ENCODE data around the gene PUS7. TPM values are rescaled to one million over a fixed set of nuclear protein-coding genes. Genes with fewer than 3 reads are reported as not detected.
"Not testable (repeated sequence)": the region's sequence is repeated elsewhere in the genome, so short reads cannot be mapped to it uniquely, and the experiment has no call there.

Gene PUS7
- polyA plus RNA-seq, 1 donor (not counting 4 experiments of a cell fraction or from before 2014, with no cell fraction given): 25.2 TPM

GRCh38 chr7:105452085-105452484 lies 70.0 kb downstream of the PUS7 start:
- no peaks in the 10 kb centered on the region for H4K20me1 ChIP-seq (ENCODE audit: control insufficient read depth, extremely low read depth, insufficient read depth, low read length)
- no peak for FAIRE-seq
- no peak overlapping the region for H2AFZ ChIP-seq (ENCODE audit: control insufficient read depth, low read length)
- no peak overlapping the region for H3K27ac ChIP-seq (ENCODE audit: control insufficient read depth, insufficient read depth, low read length)
- H3K9me3 ChIP-seq (ENCODE audit: control insufficient read depth, low read depth, low read length): no peaks in the 10 kb centered on the region
- no peaks in the 10 kb centered on the region for H3K9me1 ChIP-seq (ENCODE audit: control insufficient read depth, extremely low read depth, insufficient read depth, low read length)
- no peak for DNase-seq (ENCODE audit: low read depth, low spot score)
- peaks cover 0 to 2% of the 10 kb centered on the region in 2 experiments for H3K36me3 ChIP-seq (ENCODE audit: control insufficient read depth in 2 of 2, extremely low read depth in 1 of 2, insufficient read depth in 2 of 2, low read length in 2 of 2)
- H3K4me1 ChIP-seq (ENCODE audit: control insufficient read depth, extremely low read depth, insufficient read depth, low read length): peaks cover 17% of the 10 kb centered on the region
- H3K4me3 ChIP-seq (ENCODE audit: control insufficient read depth in 2 of 3, extremely low read depth in 1 of 3, insufficient read depth in 2 of 3, low read depth in 1 of 3, low read length in 3 of 3): no peak overlapping the region
- dilution Hi-C loops (cut with MboI; ENCODE audit: extremely low pct_ligation_motif_present, low sequenced_read_pairs): no loop called here
- no peak overlapping the region for H3K4me2 ChIP-seq (ENCODE audit: control insufficient read depth, extremely low read depth, insufficient read depth, low read depth, low read length)
- TF ChIP-seq CTCF (optimal IDR thresholded peaks at IDR 0.05 in 1 of 3, IDR thresholded peaks at IDR 0.05 in 1 of 3, conservative IDR thresholded peaks at IDR 0.05 in 1 of 3; ENCODE audit: extremely low read depth in 1 of 3, insufficient read depth in 2 of 3, low read length in 3 of 3): no peak
- TF ChIP-seq EZH2 (IDR thresholded peaks at IDR 0.05; ENCODE audit: low read length): no peak
- no peak overlapping the region for H3K9ac ChIP-seq (ENCODE audit: control insufficient read depth, extremely low read depth, insufficient read depth, low read length)
- no peaks in the 10 kb centered on the region for H3K79me2 ChIP-seq (ENCODE audit: control insufficient read depth, insufficient read depth, low read length)
- no peaks in the 10 kb centered on the region for H3K27me3 ChIP-seq (ENCODE audit: control insufficient read depth, extremely low read depth, insufficient read depth, low read length)

- H3K9me1 ChIP-seq (ENCODE audit: control insufficient read depth, extremely low read depth, insufficient read depth, low read length); H3K4me3 ChIP-seq (ENCODE audit: control insufficient read depth in 2 of 3, extremely low read depth in 1 of 3, insufficient read depth in 2 of 3, low read depth in 1 of 3, low read length in 3 of 3); H3K9me3 ChIP-seq (ENCODE audit: control insufficient read depth, low read depth, low read length); FAIRE-seq; H4K20me1 ChIP-seq (ENCODE audit: control insufficient read depth, extremely low read depth, insufficient read depth, low read length); H3K79me2 ChIP-seq (ENCODE audit: control insufficient read depth, insufficient read depth, low read length); H2AFZ ChIP-seq (ENCODE audit: control insufficient read depth, low read length); H3K36me3 ChIP-seq (ENCODE audit: control insufficient read depth in 2 of 2, extremely low read depth in 1 of 2, insufficient read depth in 2 of 2, low read length in 2 of 2); H3K9ac ChIP-seq (ENCODE audit: control insufficient read depth, extremely low read depth, insufficient read depth, low read length); H3K4me2 ChIP-seq (ENCODE audit: control insufficient read depth, extremely low read depth, insufficient read depth, low read depth, low read length); H3K27me3 ChIP-seq (ENCODE audit: control insufficient read depth, extremely low read depth, insufficient read depth, low read length); dilution Hi-C loops (cut with MboI; ENCODE audit: extremely low pct_ligation_motif_present, low sequenced_read_pairs); H3K27ac ChIP-seq (ENCODE audit: control insufficient read depth, insufficient read depth, low read length); DNase-seq (ENCODE audit: low read depth, low spot score): not testable (repeated sequence)
- peaks cover 17% of the 10 kb centered on the region for H3K4me1 ChIP-seq (ENCODE audit: control insufficient read depth, extremely low read depth, insufficient read depth, low read length)
Measured at GRCh38 chr7:105450870-105451269, 71.2 kb downstream of the PUS7 start.

GRCh38 chr7:105450177-105450861 lies 71.8 kb downstream of the PUS7 start:
- Histone ChIP-seq H4K20me1 (ENCODE audit: control insufficient read depth, extremely low read depth, insufficient read depth, low read length) (no peaks in the 10 kb centered on the region), H3K4me3 (ENCODE audit: control insufficient read depth in 2 of 3, extremely low read depth in 1 of 3, insufficient read depth in 2 of 3, low read depth in 1 of 3, low read length in 3 of 3) (no peak overlapping the region), H3K4me1 (ENCODE audit: control insufficient read depth, extremely low read depth, insufficient read depth, low read length) (peaks cover 17% of the 10 kb centered on the region), H3K36me3 (ENCODE audit: control insufficient read depth in 2 of 2, extremely low read depth in 1 of 2, insufficient read depth in 2 of 2, low read length in 2 of 2) (peaks cover 0 to 2% of the 10 kb centered on the region in 2 experiments), H3K27ac (ENCODE audit: control insufficient read depth, insufficient read depth, low read length) (no peak overlapping the region), H3K4me2 (ENCODE audit: control insufficient read depth, extremely low read depth, insufficient read depth, low read depth, low read length) (no peak overlapping the region), H3K79me2 (ENCODE audit: control insufficient read depth, insufficient read depth, low read length) (no peaks in the 10 kb centered on the region), H3K9me3 (ENCODE audit: control insufficient read depth, low read depth, low read length) (no peaks in the 10 kb centered on the region), H3K27me3 (ENCODE audit: control insufficient read depth, extremely low read depth, insufficient read depth, low read length) (no peaks in the 10 kb centered on the region), H3K9ac (ENCODE audit: control insufficient read depth, extremely low read depth, insufficient read depth, low read length) (no peak overlapping the region), H2AFZ (ENCODE audit: control insufficient read depth, low read length) (no peak overlapping the region), H3K9me1 (ENCODE audit: control insufficient read depth, extremely low read depth, insufficient read depth, low read length) (no peaks in the 10 kb centered on the region)
- no peak for TF ChIP-seq CTCF (optimal IDR thresholded peaks at IDR 0.05 in 1 of 3, IDR thresholded peaks at IDR 0.05 in 1 of 3, conservative IDR thresholded peaks at IDR 0.05 in 1 of 3; ENCODE audit: extremely low read depth in 1 of 3, insufficient read depth in 2 of 3, low read length in 3 of 3)
- no peak for TF ChIP-seq EZH2 (IDR thresholded peaks at IDR 0.05; ENCODE audit: low read length)
- dilution Hi-C loops (cut with MboI; ENCODE audit: extremely low pct_ligation_motif_present, low sequenced_read_pairs): no loop called here
- FAIRE-seq (no peak), DNase-seq (ENCODE audit: low read depth, low spot score) (no peak)

Measured in keratinocyte (primary cell).